SK-N-SH (cell line): Measurements from ENCODE around the gene SPAG5.

ENCODE experiments used
- CHD2 ChIP-seq: fragments of 150-350 bp; IDR thresholded peaks from 2 replicates; pipeline ENCODE4 v1.6.1; 2018; ENCODE audit warnings: low read length; ENCODE audit not compliant: partially characterized antibody
- CTCF ChIP-seq: fragments of 200-600 bp; sonication (generic); IDR thresholded peaks from 2 replicates; pipeline ENCODE4 v1.6.1; 2017; ENCODE audit warnings: antibody characterized with exemption, mild to moderate bottlenecking, moderate library complexity
- ELF1 ChIP-seq: IDR thresholded peaks from 2 replicates; pipeline ENCODE4 v1.4.0; 2012
- EZH2phosphoT487 ChIP-seq: fragments of 200-600 bp; sonication (generic); IDR thresholded peaks from 2 replicates; pipeline ENCODE4 v1.6.1; 2017; ENCODE audit warnings: low read depth, mixed run types, mild to moderate bottlenecking, antibody characterized with exemption, moderate library complexity, borderline replicate concordance
- JUND ChIP-seq: IDR thresholded peaks from 2 replicates; pipeline ENCODE4 v1.4.0; 2012
- NRF1 ChIP-seq: IDR thresholded peaks from 2 replicates; pipeline ENCODE4 v1.6.1; 2012; ENCODE audit warnings: low read depth, mild to moderate bottlenecking, low read length
- PBX3 ChIP-seq: IDR thresholded peaks from 2 replicates; pipeline ENCODE4; 2012
- POLR2AphosphoS5 ChIP-seq: IDR thresholded peaks from 2 replicates; pipeline ENCODE4 v1.6.1; 2012; ENCODE audit warnings: low read depth, low read length
- RAD21 ChIP-seq: IDR thresholded peaks from 2 replicates; pipeline ENCODE4 v1.6.1; 2012; ENCODE audit warnings: mild to moderate bottlenecking, low read length
- RCOR1 ChIP-seq: fragments of 150-350 bp; IDR thresholded peaks from 2 replicates; pipeline ENCODE4 v1.6.1; 2017; ENCODE audit warnings: antibody characterized with exemption, low read length
- REST ChIP-seq: IDR thresholded peaks from 2 replicates; pipeline ENCODE4 v1.6.1; 2012; ENCODE audit warnings: mild to moderate bottlenecking, low read depth, low read length, moderate library complexity
- ZBTB33 ChIP-seq: IDR thresholded peaks from 2 replicates; pipeline ENCODE4 v1.4.0; 2012; ENCODE audit warnings: low read depth, borderline replicate concordance

GRCh38 chr17:28580959-28581358, 17.9 kb downstream of the SPAG5 start:
- TF ChIP-seq REST (no peak), POLR2AphosphoS5 (no peak), EZH2phosphoT487 (no peak), RAD21 (no peak), NRF1 (no peak), CHD2 (no peak), PBX3 (no peak), CTCF (no peak), ZBTB33 (no peak), JUND (no peak), RCOR1 (no peak), ELF1 (no peak)
